ENCODE data around the gene SLC4A11.

Gene SLC4A11
- total RNA-seq: 2.0 to 7.1 reads per million in 2 donors

DNA sequence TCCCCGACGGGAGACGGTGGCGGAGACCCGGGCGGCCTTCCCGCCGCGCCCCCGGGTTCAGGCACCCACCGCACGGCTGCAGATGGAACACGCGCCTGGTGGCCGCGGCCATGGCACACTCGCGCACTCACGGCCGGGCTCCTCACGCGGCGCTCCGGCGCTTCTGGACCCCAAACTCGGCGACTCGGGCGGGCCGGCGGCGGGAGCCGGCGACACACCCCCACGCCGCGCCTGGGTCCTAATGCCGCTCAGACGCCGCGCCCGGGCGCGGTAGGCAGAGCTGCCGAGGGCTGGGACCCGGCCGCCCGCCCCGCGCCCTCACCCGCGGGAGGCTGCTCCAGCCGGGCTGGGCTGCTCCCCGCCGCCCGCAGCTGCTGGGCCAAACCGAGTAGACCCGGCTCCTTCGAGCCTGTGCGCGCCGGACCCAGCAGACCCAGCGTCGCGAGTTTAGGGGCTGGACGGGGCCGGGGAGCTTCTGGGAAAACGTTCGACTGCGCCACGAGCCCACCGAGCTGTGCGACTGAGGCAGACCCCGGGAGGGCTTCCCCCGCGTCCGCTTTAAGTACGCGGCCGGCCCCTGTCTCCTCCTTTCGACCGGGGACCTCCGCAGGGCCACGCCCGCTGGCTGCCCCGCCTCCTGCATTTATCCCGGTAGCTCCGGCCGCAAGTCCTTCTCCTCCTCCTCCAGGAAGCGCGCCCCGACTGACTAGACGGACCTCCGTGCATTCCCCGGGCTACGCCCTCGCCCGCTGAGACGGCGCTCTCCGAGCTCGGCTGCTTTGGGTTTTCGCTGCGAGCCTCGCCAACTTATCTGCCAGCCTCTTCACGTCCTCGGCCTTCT lies at the start of gene SLC4A11:
Gene SLC4A11 (minus strand): TSS at position 165 of the 841 bp plus-strand sequence. CDS start 53 bp downstream, at position 112.
- no peak for DNase-seq

DNA sequence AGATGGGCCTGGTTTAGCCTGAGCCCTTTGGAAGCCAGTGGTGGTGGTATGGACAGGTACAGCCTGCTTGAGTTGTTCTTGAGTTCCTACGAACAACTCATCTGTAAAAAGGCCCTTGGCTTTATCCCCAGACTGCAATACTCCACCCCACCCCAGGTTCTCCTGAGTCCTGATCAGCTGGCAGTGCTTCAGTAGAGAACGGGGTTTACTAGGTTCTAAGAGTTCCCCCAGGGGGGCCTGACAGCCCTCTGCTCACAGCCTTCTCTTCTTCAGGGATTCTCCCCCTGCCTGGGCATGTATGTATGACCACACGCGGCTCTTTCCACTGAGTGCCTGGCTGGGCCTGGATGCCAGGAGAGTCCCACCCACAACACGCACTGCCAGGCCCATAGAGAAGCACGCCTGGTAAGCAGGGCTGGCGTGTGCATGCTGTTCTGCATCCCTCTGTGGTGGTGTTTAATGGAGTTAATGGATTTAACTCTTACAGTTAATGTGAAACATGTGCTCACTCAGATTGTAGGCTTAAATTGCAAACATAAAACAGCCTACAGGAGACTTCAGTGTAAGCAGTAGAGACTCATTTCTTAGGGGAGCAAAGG lies 44.3 kb upstream of the SLC4A11 start:
- DNase-seq: no peak

DNA sequence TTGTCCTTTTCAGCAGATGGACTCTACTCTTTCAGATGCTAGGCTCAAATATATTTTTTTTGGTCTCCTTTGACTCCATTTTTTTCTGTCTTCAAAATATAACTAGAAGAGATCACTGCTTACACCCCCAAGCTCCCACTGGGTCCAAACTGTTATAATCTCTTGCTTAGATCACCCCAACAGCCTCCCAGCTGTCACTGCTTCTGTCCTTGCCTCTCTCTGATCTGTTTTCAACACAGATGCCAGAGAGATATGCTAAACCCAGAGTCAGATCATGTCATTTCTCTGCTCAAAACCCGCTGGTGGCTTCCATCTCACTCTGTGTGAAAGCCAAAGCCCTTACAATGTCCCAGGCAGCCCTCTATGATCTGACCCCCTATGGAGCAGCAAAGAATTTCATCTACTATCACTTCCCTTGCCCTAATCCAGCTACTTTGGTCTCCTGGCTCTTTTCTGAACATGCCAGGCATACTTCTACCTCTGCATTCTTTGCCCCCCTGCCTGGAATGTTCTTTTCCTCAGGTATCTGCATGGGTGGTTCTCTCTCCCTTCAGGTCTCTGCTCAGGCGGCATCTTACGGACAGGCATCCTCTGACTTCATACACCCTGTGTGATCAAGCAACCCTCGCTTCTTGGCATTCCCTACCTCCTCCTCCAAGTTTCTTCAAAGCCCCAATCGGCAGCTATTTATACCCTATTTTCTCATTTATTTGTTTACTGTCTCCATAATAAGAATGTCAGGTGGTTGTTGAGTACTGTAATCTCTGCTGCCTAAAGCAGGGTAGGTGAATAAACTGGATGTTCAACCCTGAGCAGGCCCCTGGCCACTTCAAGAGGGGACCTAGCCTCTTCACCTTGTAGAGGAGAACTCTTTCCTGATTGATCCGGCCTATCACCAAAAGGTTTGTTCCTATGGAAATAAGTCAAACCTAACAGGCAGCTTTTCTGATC lies 43.6 kb upstream of the SLC4A11 start:
- no peak for DNase-seq

GRCh38 chr20:3281437-3281836 lies 42.4 kb upstream of the SLC4A11 start:
- DNase-seq: no peak

DNA sequence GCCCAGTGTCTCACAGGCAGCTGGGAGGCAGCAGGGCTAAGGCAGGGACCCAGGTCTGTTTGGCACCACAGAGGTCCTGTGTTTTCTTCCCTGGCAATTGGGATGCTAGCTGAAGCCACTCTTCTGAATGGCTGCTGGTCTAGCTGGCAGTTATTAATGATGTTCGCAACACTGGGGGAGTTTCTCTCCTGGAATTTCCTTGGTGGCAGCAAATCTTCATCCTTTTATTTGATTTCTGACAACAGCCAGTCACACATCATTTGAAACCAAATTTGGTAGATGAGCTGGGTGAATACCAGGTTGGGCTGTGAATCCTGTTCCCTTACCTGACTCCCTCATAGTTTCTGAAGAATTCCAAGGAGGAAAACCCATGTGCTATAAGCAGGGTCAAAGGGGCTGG lies 40.8 kb upstream of the SLC4A11 start:
- no peak for DNase-seq

DNA sequence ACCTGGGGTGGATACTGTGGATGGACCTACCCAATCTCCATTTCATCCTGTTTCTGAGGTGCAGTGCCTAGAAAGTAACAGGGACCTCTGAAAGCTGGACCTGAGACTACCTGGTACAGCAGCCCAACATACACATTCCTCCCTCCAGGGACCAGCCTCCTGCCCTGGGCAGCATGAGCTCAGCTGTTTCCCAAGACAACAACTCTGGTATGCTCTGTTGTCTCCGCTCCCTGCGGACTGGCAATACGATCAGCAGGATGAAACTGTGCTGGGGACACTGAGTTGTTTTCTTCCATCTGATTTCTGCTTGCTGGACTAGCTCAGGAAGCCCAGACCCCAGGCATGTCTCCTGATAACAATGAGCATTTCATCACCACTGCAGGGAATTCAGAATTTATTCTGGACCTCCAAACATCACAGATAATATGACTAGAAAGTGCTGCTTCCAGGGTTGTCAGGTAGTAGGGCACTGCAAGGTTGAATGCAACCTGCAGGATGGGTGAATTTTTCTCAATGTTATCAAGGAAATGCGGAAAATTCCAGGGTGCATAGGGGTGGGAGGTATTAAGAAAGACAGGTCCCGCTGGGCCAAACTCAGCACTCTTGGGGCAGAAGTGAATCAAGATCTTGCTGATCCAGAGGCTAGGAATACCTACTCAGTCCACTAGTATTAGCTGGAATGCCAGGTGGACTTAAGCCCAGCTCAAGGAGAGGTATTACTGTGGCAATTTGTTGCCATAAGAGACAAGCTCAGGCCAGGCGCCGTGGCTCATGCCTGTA lies 38.9 kb upstream of the SLC4A11 start:
- no peak for DNase-seq

DNA sequence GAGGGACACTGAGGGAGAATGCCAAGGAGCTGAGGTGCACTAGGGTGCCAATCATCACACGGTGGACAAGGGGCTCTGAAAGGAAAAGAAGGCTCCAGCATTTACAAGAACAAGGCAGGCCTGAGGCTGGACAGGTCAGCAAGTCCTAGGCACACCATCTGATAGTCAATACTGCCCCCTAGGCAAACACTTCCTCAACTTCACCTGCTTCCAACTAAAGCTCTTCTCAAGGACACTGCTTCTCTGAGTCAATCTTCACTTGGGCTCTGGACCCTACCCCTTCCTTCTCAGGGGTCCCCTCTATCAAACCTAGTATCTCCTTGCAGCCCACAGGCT lies 37.7 kb upstream of the SLC4A11 start:
- DNase-seq: no peak

DNA sequence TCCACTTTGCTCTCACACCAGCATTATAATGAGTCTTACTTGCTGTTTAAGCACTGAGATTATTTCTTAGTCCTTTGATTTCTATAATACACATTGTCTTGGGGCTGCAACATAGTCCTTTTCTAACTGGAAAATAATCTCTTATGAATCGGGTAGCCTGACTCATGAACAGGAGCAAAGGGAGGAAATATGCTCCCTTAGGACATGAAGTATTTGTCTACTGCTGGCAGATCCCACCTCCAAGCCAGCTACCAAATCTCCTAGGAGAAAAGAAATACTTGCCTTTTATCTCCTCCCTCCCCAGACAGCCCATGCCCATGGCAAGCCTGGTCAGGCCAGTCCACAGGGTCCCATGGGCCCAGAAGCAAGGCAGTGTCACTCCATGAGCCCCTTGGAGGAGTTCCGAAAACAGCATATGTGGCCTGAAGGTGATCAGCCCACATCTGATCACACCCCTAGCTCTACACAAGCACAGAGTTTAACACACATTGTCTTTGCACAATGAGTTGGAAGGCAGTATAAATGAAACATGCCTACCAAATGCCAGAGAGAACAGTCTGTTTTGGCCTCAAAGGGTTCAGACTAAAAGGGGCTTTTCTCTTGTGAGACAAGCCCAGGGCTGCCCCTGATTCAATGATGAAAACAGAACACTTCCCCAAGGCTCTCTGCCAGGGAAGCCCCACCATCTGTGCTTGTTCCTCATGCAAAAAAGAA lies 37.1 kb upstream of the SLC4A11 start:
- DNase-seq: no peak

DNA sequence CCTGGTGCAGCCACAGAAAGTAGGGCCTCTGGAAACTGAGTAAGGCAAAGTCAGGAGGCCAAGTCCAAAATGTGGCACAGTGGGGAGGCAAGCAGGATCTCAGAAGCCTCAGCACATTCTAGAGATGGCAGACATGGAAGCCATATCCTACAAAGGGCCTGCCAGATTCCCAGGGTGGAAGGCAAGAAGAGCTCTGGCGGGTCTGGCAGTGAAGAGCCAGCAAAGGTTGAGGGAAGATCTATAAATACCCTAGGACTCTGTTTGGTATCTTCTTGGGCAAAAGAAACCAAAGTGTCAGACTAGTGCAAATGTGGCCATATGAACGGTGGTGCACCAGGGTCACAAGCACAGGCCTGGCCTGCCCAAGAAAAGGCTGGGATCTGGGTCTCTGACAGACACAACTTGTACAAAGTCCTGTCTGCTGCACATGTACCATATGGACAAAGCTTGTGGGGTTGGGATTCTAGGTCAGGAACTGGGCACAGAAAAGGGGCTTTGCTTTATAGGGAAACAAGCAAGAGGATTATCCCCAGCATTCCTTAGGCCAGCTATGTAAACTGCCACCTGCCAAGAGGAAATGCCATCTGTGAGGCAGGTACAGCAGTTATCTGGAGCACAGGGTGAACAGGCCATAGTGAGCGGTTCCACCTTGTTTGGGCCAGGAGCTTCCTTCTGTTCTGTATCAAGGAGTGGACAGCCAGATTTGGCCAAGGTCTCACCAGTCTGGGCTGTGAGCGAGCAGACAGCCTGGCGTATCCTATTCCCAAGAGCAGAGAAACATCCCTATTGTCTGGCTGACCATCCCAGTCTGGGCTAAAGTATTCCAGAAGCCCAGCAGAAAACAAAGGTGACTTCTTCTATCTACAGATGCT lies 36.3 kb upstream of the SLC4A11 start:
- DNase-seq: no peak

DNA sequence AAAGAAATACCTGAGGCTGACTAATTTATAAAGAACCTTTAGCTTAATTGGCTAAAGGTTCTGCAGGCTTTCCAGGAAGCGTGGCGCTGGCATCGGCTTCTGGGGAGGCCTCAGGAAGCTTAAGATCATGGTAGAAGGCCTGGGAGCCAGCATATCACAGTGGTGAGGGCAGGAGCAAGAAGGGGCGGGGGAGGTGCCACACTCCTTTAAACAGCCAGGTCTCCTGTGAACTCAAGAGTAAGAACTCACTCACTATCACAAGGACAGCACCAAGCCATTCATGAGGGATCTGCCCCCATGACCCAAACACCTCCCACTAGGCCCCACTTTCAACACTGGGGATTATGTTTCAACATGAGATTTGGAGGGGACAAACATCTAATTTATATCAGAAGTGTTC lies 34.4 kb upstream of the SLC4A11 start:
- DNase-seq: no peak

- DNase-seq: no peak
Observed at GRCh38 chr20:3270051-3270450, 31.1 kb upstream of the SLC4A11 start.

GRCh38 chr20:3262566-3262965 lies 23.6 kb upstream of the SLC4A11 start:
- DNase-seq: no peak

- no peak for DNase-seq
Observed at GRCh38 chr20:3258429-3258828, 19.4 kb upstream of the SLC4A11 start.

GRCh38 chr20:3255728-3256127 lies 16.7 kb upstream of the SLC4A11 start:
- DNase-seq: no peak

- no peak for DNase-seq
Observed at GRCh38 chr20:3251806-3252205, 12.8 kb upstream of the SLC4A11 start.

GRCh38 chr20:3250091-3250504 lies 11.1 kb upstream of the SLC4A11 start:
- DNase-seq: no peak

GRCh38 chr20:3248993-3249347 lies 10.0 kb upstream of the SLC4A11 start:
- DNase-seq: no peak

- no peak for DNase-seq
Observed at GRCh38 chr20:3248167-3248992, 9.4 kb upstream of the SLC4A11 start.

- DNase-seq: no peak
Observed at GRCh38 chr20:3247638-3248037, 8.6 kb upstream of the SLC4A11 start.

GRCh38 chr20:3246682-3247081 lies 7.7 kb upstream of the SLC4A11 start:
- no peak for DNase-seq
